Spleen (tissue), 7 donors: Measurements from ENCODE around the gene UXS1.

Experiments
- POLR2A ChIP-seq, 3 donors: fragments of 450-650 bp; IDR thresholded peaks; one replicate each; pipeline ENCODE4 v1.5.1; 2017; ENCODE audit warnings: antibody characterized with exemption in 3 of 3, mild to moderate bottlenecking in 1 of 3
- TF ChIP-seq, protein P1 (sequence below), 11 experiments: fragments of 200-600 bp in 7 of 11; fragments of 450-650 bp in 4 of 11; sonication (generic) in 4 of 11; IDR thresholded peaks in 8 of 11; conservative IDR thresholded peaks in 3 of 11; 1 replicate in 7 of 11; 2 replicates in 4 of 11; pipeline versions ENCODE4 v1.4.0 to v1.8.0; 2016 to 2021; ENCODE audit warnings: antibody characterized with exemption in 11 of 11, inconsistent platforms in 4 of 11, mild to moderate bottlenecking in 1 of 11
- donor health status: DM: no; HTN: no; CAD: no; lungs with moderate emphysema.
- donor health status: DM: no; HTN: no; CAD: no.
- donor health status: DM: no; HTN: no; CAD: no.

DNA sequence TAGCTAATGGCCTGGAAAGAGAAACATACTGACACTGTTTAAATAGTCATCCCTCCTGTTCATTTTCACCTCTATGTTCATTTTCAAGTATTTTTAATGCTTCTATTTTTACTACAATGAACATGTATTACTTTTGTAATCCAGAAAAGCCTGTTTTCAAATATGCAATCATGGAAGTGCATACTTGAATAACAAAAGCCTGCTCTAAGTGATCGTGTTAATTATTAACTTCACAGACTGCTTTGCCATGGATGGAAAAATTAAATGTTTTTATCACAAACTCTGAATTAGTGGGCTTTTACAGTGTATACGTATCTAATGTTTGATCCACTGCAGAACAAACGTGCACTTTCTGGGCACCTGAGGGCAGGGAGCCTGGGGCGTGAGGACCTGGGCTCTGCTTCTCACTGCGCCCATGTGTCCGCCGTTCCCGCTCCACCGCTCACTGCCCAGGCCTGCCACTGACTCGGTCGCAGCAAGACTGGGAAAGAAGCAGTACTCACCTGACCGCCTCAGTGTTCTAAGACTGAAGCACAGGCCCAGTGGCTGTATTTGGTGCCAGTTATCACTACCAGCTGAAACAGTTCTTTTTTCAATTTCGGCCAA is 80.6 kb downstream of the UXS1 start:
- TF ChIP-seq POLR2A (IDR thresholded peaks at IDR 0.05), result no peak
- TF ChIP-seq, protein P1, sequence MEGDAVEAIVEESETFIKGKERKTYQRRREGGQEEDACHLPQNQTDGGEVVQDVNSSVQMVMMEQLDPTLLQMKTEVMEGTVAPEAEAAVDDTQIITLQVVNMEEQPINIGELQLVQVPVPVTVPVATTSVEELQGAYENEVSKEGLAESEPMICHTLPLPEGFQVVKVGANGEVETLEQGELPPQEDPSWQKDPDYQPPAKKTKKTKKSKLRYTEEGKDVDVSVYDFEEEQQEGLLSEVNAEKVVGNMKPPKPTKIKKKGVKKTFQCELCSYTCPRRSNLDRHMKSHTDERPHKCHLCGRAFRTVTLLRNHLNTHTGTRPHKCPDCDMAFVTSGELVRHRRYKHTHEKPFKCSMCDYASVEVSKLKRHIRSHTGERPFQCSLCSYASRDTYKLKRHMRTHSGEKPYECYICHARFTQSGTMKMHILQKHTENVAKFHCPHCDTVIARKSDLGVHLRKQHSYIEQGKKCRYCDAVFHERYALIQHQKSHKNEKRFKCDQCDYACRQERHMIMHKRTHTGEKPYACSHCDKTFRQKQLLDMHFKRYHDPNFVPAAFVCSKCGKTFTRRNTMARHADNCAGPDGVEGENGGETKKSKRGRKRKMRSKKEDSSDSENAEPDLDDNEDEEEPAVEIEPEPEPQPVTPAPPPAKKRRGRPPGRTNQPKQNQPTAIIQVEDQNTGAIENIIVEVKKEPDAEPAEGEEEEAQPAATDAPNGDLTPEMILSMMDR (IDR thresholded peaks at IDR 0.05 in 8 of 11, conservative IDR thresholded peaks at IDR 0.05 in 3 of 11), result no peak
